ENCODE data around the gene ESRRA.

Gene ESRRA

DNA sequence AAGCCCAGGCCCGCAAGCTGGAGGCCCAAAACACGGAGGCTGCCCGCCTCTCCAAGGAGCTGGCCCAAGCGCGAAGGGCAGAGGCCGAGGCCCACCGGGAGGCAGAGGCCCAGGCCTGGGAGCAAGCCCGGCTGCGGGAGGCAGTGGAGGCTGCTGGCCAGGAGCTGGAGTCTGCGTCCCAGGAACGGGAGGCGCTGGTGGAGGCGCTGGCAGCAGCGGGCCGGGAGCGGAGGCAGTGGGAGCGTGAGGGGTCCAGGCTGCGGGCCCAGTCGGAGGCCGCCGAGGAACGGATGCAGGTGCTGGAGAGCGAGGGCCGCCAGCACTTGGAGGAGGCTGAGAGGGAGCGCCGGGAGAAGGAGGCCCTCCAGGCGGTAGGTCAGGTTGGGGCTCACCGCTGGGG is 39.5 kb downstream of the ESRRA start:
- in situ Hi-C loops (cut with MboI; ENCODE audit: low sequenced_read_pairs): loop anchor here (25.0 kb wide), 1 partner anchor 107 kb away; the partner anchor contains the start of genes DNAJC4, FKBP2, NUDT22 and PPP1R14B

DNA sequence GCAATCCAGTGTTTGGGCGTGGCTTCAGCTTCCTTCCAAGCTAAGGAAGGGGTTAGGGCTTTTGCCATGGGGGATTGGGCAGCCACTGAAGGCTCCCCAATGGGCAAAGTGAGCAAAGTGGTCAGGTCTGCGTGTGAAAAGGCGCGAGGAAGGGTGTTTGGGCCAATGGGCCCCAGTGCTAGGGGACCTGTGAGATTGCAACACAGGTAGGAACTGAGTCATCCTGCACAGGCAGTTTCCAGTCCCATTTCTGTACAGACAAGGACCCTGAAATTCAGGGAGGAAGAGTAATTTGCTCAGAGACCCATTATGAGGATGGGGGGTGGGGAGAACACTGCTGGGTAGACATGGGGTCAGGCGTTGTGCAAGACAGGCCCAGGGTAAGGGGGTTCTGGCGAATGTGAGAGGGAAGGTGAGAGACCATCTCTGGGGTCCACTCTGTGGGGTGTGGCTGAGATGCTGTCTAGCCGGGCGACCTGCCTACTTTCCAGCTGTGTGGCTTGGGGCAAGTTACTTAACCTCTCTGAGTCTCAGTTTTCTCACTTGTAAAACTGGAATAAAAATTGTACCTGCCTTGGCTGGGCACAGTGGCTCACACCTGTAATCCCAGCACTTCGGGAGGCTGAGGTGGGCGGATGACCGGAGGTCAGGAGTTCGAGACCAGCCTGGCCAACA is 42.0 kb downstream of the ESRRA start:
- in situ Hi-C loops (cut with MboI; ENCODE audit: low sequenced_read_pairs): loop anchor here (25.0 kb wide), 1 partner anchor 110 kb away; the partner anchor contains the start of genes DNAJC4, FKBP2, NUDT22 and PPP1R14B

DNA sequence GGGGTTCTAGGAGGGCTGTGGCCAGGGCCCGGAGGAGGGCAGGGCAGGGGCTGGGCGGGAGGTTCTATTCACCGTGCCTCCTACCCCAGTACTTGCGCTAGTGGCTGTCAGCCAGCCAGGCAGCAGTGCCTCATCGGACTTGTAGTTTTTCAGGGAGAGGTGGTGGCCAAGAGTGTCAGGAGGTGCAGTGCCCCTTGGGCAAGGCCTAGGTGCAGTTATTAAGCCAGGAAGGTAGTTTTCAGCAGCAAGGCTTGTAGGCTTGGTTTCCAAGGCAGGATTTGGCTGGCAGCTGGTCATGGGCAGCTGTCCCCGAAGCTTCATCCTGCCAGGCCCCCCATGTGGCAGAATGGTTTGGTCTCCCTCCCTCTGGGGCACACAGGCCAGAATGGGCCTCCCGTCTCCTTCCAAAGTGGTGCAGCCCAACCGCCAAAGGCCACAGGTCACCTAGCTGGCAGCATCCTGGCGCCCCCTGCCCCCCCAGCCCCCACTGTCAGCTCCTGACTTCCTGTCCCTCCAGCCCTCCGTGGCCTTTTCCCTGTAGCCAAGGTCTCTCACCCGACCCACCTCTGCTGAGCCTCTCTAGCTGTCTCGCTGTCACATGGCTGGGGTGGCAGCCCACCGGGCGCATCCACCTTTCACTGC is 43.2 kb downstream of the ESRRA start:
- in situ Hi-C loops (cut with MboI; ENCODE audit: low sequenced_read_pairs): loop anchor here (25.0 kb wide), 1 partner anchor 111 kb away; the partner anchor contains the start of genes DNAJC4, FKBP2, NUDT22 and PPP1R14B

- in situ Hi-C loops (cut with MboI; ENCODE audit: low sequenced_read_pairs): loop anchor here (25.0 kb wide), 1 partner anchor 112 kb away; the partner anchor contains the start of genes DNAJC4, FKBP2, NUDT22 and PPP1R14B
Measured at GRCh38 chr11:64349025-64349387, 43.7 kb downstream of the ESRRA start.

- in situ Hi-C loops (cut with MboI; ENCODE audit: low sequenced_read_pairs): loop anchor here (25.0 kb wide), 1 partner anchor 112 kb away; the partner anchor contains the start of genes DNAJC4, FKBP2, NUDT22 and PPP1R14B
Measured at GRCh38 chr11:64349404-64349803, 44.1 kb downstream of the ESRRA start.

DNA sequence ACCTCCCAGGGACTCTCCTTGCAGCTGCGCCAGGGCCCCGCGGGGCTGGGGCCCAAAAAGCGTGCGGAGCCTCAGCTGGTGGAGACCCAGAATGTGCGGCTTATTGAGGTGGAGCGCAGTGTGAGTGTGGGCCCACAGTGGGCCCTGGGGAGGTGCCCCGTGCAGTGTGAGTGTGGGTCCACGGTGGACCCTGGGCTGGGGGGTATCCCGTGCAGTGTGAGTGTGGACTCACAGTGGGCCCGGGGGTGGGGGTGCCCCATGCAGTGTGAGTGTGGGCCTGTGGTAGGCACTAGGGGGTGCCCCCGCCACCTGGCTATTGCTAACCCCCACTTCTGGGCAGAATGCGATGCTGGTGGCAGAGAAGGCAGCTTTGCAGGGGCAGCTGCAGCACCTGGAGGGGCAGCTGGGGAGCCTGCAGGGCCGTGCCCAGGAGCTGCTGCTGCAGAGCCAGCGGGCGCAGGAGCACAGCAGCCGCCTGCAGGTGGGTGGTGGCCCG is 45.9 kb downstream of the ESRRA start:
- in situ Hi-C loops (cut with MboI; ENCODE audit: low sequenced_read_pairs): no loop called here

DNA sequence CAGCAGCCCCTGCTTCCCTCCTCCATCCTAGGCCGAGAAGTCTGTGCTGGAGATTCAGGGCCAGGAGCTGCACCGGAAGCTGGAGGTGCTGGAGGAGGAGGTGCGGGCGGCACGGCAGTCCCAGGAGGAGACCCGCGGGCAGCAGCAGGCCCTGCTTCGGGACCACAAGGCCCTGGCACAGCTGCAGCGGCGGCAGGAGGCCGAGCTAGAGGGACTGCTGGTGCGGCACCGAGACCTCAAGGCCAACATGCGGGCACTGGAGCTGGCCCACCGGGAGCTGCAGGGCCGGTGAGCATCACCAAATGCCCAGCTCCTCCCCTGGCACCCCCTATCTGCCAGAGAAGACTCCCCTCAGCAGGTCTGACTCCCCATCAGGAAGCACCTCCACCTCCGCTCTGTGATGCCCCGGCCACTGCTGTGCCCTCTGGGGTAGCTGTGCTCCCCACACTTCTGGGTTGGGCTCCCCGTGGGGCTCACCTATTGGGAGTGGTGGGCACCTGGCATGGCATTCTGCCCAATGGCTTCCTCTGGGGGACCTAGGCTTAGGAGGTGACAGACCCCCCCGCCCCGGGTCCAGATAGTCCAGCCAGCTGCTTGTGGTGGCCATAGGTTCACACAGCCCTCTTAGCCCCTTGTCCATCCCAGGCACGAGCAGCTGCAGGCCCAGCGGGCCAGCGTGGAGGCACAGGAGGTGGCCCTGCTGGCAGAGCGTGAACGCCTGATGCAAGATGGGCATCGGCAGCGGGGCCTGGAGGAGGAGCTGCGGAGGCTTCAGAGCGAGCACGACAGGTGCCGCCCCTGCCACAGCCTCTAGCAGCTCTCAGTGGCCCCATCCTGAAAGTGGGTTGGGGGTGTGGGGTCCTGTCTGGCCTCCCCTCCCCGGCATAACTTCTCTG is 47.0 kb downstream of the ESRRA start:
- in situ Hi-C loops (cut with MboI; ENCODE audit: low sequenced_read_pairs): no loop called here

- in situ Hi-C loops (cut with MboI; ENCODE audit: low sequenced_read_pairs): no loop called here
Measured at GRCh38 chr11:64352995-64353714, 47.8 kb downstream of the ESRRA start.

GRCh38 chr11:64353715-64354506 is 48.6 kb downstream of the ESRRA start:
- in situ Hi-C loops (cut with MboI; ENCODE audit: low sequenced_read_pairs): no loop called here

DNA sequence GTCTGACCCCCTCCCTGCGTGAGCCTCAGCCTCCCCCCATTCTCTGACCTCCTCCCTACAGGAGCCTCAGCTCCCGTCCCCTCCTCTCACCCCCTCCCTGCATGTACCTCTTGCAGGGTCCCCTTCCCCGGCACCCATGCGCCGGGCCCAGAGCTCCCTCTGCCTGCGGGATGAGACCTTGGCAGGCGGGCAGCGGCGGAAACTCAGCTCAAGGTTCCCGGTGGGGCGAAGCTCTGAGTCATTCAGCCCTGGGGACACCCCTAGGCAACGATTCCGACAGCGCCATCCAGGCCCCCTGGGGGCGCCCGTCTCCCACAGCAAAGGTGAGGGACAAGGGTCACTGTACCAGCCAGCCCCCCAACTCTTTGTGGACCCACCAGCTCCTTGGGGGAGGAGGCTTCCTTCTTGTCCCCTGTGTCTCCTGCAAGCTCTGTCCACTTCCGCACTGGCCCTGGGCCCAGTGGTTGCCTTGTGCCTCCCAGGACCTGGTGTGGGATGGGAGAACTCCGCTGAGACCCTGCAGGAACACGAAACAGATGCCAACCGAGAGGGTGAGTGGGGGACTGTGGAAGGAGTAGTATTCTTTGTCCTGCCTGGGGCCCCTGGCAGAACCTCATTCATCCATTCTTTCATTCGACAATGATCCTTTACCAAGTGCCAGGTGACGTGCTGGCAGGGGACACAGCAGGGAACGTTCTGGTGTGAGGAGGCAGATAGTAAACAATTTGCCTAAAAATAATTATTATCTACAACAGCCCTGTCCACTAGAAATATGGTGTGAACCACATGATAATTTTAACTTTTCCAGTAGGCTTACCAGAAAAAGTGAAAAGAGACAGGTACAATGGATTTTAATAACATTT is 50.0 kb downstream of the ESRRA start:
- in situ Hi-C loops (cut with MboI; ENCODE audit: low sequenced_read_pairs): no loop called here

DNA sequence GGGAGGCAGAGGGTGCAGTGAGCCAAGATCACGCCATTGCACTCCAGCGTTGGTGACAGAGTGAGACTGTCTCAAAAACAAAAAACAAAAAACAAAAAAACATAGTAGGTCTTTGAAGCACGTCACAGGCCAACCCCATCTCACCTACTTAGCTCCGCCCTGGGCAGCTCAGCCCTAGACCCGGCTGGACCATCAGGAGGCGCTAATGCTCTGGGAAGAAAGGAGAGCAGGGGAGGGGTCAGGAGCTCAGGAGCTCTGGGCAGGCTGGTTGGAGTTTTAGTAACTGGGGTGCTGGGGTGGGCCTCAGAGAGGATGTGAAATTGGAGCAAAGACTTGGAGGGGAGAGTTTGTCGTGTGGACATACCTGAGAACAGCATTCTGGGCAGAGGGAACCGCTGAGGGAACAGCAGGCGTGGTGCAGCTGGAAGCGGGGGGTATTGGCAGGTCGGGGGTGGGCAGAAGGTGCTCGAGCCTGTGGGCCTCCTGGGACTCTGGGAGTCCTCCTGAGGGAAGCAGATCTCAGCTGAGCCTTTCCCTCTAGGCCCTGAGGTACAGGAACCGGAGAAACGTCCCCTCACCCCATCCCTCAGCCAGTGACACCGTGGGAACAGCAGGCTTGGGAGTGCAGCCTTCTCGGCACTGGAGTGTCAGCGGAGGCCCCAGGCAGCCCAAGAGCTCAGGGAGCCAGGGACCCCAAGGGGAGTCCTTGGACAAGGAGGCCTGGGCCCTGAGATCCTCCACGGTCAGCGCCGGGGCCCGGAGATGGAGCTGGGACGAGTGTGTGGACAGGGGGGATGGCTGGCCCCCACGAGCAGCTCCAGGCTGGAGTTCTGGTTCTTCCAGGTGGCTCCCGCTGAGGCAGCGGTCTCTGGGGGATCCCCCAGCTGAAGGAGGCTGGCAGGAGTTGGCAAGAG is 51.4 kb downstream of the ESRRA start:
- in situ Hi-C loops (cut with MboI; ENCODE audit: low sequenced_read_pairs): no loop called here

GRCh38 chr11:64357446-64357845 is 52.1 kb downstream of the ESRRA start:
- in situ Hi-C loops (cut with MboI; ENCODE audit: low sequenced_read_pairs): no loop called here

- in situ Hi-C loops (cut with MboI; ENCODE audit: low sequenced_read_pairs): no loop called here
Measured at GRCh38 chr11:64357904-64358535, 52.7 kb downstream of the ESRRA start.

- in situ Hi-C loops (cut with MboI; ENCODE audit: low sequenced_read_pairs): no loop called here
Measured at GRCh38 chr11:64358536-64358906, 53.2 kb downstream of the ESRRA start.

- in situ Hi-C loops (cut with MboI; ENCODE audit: low sequenced_read_pairs): no loop called here
Measured at GRCh38 chr11:64358907-64359711, 53.8 kb downstream of the ESRRA start, which contains the start of gene RPS6KA4. TSS of gene RPS6KA4 (plus strand) at chr11:64359162. CDS start at chr11:64359236, 74 bp downstream.

DNA sequence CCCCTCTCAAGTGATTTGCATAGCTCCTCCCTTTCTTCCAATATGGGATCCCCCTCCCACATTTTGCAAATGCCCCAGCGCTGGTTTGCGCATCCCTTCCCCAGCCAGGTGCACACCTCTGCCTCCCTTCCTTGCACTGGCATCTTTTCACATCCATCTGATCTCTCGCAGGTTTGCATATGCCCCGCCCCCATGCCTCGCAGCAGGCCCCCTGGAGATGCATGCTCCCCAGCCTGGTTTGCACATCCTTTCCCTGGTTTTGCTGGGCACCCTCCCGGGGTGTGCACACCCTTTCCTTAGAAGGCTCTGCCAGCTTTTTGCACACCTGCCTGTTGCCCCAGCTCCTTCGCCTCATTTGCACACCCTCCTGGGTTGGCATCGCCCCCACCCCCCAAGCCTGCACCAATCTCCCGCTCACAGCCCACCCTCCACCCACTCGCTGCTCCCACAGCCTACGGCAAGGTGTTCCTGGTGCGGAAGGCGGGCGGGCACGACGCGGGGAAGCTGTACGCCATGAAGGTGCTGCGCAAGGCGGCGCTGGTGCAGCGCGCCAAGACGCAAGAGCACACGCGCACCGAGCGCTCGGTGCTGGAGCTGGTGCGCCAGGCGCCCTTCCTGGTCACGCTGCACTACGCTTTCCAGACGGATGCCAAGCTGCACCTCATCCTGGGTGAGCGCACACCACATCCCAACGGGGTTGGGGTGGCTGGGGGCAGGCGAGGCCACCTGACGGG is 54.6 kb downstream of the ESRRA start:
- in situ Hi-C loops (cut with MboI; ENCODE audit: low sequenced_read_pairs): no loop called here
